LNCAP (cell line): ENCODE data around the gene CD209.

Source experiments
- TF ChIP-seq, protein P1 (sequence below): fragments of 450-650 bp; IDR thresholded peaks from 2 replicates; pipeline ENCODE4 v1.5.1; 2017; ENCODE audit warnings: mild to moderate bottlenecking

The CD209 gene

DNA sequence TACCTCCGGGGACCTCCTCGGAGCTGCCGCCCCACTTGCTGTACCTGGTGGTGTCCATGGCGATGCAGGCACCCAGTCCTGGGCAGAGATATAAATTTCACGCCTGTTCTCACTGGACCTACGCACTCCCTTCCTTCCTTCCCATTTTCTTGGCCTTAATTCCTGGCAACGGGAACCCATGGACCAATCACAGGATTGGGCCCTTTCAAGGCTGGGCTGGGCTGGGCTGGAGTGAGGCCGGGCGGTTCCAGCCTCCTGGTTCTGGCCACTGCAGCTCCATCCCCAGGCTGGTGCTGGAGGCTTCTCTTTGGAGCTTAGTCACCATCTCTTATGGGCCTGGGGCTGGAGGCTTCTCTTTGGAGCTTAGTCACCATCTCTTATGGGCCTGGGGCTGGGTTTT, 15.3 kb downstream of the CD209 start, which contains the start of gene CLEC4G:
Gene CLEC4G, minus strand, starts transcription at position 66 of the 400 bp plus-strand sequence. Its CDS starts 8 bp downstream, at position 58.
- TF ChIP-seq, protein P1, sequence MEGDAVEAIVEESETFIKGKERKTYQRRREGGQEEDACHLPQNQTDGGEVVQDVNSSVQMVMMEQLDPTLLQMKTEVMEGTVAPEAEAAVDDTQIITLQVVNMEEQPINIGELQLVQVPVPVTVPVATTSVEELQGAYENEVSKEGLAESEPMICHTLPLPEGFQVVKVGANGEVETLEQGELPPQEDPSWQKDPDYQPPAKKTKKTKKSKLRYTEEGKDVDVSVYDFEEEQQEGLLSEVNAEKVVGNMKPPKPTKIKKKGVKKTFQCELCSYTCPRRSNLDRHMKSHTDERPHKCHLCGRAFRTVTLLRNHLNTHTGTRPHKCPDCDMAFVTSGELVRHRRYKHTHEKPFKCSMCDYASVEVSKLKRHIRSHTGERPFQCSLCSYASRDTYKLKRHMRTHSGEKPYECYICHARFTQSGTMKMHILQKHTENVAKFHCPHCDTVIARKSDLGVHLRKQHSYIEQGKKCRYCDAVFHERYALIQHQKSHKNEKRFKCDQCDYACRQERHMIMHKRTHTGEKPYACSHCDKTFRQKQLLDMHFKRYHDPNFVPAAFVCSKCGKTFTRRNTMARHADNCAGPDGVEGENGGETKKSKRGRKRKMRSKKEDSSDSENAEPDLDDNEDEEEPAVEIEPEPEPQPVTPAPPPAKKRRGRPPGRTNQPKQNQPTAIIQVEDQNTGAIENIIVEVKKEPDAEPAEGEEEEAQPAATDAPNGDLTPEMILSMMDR, result no peak

DNA sequence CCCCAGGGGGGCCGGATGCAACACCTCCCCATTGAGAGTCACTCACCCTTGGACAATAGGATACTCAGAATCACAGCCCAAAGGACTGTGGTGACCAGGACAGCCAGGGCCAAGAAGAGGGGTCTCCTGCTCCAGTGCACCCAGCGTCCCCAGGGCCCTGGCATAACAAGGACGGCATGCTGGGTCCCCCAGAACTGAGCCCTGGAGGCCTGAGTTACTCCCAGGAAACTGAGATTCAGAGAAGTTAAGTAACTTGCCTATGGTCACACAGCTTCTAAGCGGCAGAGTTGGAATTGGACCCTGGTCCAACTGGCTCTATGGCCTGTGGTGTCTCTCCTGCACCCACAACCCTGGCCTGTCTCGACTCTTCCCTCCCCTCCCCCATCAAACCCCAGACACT, 15.7 kb downstream of the CD209 start:
- TF ChIP-seq, protein P1, result no peak

DNA sequence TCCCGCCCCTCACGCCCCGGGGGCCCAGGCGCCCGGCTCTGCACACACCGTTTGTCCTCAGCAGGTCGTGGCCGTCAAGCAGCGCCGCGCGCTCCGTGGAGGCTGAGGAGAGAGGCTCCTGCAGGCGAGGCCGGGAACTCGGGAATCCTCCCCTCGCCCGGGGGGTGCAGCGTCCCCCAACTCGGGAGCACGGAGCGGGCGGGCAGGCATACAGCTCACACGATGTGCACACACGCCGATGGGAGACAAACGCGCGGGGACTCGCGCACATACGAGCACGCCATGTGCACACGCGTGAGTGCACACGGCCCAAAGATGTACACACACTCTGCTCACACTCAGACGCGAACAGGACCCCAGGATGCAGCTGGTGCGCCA, 16.1 kb downstream of the CD209 start:
- TF ChIP-seq, protein P1, result no peak

DNA sequence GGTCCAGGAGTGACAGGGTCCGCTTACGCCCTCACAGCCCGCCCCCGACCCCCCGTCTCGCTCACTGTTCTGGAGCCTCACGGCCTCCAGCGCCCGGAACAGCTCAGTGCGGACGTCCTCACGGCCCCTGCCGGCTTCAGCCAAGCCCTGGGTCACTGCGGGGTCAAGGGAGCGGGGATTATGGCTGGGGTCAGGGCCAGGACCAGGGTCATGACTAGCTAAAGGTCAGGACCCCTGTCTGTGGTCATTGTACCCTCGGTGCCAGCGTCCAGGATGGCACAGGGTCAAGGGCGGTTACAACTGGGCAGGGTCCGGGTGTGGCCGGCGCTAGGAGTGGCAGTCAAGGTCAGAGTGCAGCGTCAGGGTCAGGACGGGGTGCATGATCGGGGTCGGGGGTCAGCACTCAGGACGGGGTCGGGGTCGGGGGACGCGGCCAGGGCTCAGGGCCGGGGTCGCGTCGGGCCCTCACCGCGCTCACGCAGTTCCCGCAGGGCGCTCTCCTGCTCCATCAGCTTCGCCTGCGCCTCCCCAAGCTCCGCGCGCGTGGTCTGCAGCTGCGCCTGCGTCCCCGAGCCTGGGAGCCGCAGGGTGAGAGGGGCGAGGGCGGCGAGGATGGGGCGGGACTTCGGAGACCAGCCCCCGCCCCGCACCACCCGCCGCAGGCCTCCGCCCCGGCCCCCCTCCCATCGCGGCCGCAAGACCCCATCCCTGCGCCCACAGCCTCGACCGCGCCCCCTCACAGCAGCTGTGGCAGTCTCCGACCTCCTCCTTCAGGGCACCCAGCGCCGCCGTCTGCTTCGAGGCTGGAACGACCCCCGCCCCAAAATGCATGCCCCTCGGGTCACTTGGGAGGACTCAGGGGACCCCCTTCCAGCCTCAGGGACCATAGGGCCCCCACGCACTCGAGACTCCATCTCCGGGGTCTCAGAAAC, 16.8 kb downstream of the CD209 start:
- TF ChIP-seq, protein P1, result no peak

DNA sequence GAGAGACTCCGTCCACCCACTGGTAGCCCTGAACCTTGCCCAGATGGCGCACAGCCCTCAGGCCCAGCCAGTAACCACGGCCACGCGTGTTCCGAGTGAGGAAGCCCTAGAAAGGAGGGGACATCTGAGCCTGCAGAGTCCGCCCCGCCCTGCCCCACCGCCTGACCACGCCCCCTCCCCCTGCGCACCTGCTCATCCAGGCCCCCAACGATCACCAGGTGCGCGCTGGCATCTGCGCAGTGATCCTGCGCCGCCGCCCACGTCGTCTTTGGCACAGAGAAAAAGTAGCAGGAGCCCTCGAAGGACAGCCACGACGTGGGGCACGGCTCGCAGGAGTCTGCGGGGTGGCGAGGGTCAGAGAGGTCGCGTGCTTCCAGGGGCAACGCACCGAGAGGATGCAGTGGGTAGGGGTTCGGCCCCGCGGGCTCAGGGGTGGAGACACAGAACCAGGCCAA, 17.5 kb downstream of the CD209 start:
- TF ChIP-seq, protein P1, result no peak

DNA sequence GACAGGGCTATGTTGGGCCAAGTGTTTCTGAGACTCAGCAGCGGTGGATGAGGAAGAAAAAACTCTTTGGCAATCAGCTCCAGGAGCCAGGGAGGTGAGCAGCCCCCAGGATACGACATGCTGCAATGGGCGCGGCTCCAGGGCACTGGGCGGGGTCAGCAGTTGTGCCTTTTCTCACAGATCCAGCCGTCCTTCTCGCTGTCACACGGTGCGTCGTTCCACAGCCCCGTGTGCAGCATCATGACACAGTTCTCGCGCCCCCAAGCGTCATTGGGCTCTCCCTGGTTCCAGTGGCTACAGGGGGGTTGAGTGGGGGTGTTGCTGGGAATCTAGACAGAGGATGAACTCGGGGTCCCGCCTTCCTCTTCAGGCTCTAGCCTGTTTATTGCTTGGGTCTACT, 18.1 kb downstream of the CD209 start:
- TF ChIP-seq, protein P1, result no peak

DNA sequence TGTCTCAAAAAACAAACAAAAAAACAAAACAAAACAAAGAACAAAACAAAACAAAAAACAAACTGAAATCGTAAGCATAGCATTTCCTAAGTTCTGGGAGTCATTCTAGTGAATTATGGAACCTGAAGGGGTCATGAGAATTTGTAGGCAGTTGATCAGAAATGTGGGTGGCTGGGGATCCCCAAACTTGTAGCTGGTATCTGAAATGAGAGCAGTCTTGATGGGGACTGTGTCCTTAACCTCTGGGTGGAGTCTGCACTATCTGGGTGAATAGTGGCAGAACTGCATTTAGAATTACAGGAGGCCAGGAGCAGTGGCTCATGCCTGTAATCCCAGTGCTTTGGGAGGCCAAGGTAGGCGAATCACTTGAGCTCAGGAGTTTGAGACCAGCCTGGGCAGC, 21.5 kb downstream of the CD209 start:
- TF ChIP-seq, protein P1, result no peak
